Kidney epithelial cell (primary cell): ENCODE measurements around the gene GPR55. TPM values are rescaled to one million over a fixed set of nuclear protein-coding genes. Genes with fewer than 3 reads are reported as not detected.

ENCODE experiments used
- DNase-seq: peaks from one replicate; pipeline ENCODE4 v3.0.0-alpha.2; 2010; ENCODE audit warnings: low read depth
- H3K27me3 ChIP-seq: 2 replicates; pipeline ENCODE4 v1.6.0; 2011; ENCODE audit warnings: low read length; ENCODE audit not compliant: control insufficient read depth, insufficient read depth
- H3K36me3 ChIP-seq: 2 replicates; pipeline ENCODE4 v1.5.1; 2011; ENCODE audit warnings: low read length; ENCODE audit not compliant: control insufficient read depth, insufficient read depth
- H3K4me3 ChIP-seq: 2 replicates; pipeline ENCODE4 v1.5.1; 2011; ENCODE audit warnings: low read depth, mild to moderate bottlenecking, control low read depth, low read length
- CTCF ChIP-seq: IDR thresholded peaks from 2 replicates; pipeline ENCODE4 v1.5.1; 2011; ENCODE audit warnings: mild to moderate bottlenecking, moderate library complexity, low read length, control low read depth, inconsistent platforms; ENCODE audit not compliant: insufficient read depth, poor library complexity, severe bottlenecking
- total RNA-seq: library from RNA; depleted of rRNA; stranded (reverse); fragments of >200 nt; gene quantifications from 2 replicates; pipeline ENCODE4 v1.2.3, GENCODE V29; 2015

The GPR55 gene
- total RNA-seq, 1 donor from 2014 or later = not detected

GRCh38 chr2:230885463-230886130 is 39.4 kb downstream of the GPR55 start:
- no peak for TF ChIP-seq CTCF
- peaks cover 1% of the 10 kb centered on the region for H3K27me3 ChIP-seq
- no peak for DNase-seq
- no peaks in the 10 kb centered on the region for H3K36me3 ChIP-seq
- no peak overlapping the region for H3K4me3 ChIP-seq

- Histone ChIP-seq H3K4me3 (no peak overlapping the region), H3K36me3 (peaks cover 5% of the 10 kb centered on the region), H3K27me3 (no peaks in the 10 kb centered on the region)
- no peak for TF ChIP-seq CTCF
- DNase-seq = no peak
Measured at GRCh38 chr2:230881840-230882239, 43.2 kb downstream of the GPR55 start.

- Histone ChIP-seq H3K36me3 (peaks cover 7% of the 10 kb centered on the region), H3K27me3 (no peaks in the 10 kb centered on the region), H3K4me3 (no peak overlapping the region)
- DNase-seq = no peak
- no peak for TF ChIP-seq CTCF
Measured at GRCh38 chr2:230879891-230880290, 45.2 kb downstream of the GPR55 start.

GRCh38 chr2:230879271-230879882 is 45.7 kb downstream of the GPR55 start:
- no peak for TF ChIP-seq CTCF
- Histone ChIP-seq H3K4me3 (no peak overlapping the region), H3K36me3 (peaks cover 9% of the 10 kb centered on the region), H3K27me3 (no peaks in the 10 kb centered on the region)
- DNase-seq = no peak

GRCh38 chr2:230878599-230879188 is 46.3 kb downstream of the GPR55 start:
- Histone ChIP-seq H3K4me3 (no peak overlapping the region), H3K36me3 (peaks cover 9% of the 10 kb centered on the region), H3K27me3 (no peaks in the 10 kb centered on the region)
- TF ChIP-seq CTCF = no peak
- no peak for DNase-seq
